Gastroesophageal sphincter (tissue), 3 donors: ENCODE results near the gene NUDT9.

Experiments used
- CTCF ChIP-seq, 4 experiments: fragments of 200-600 bp in 2 of 4; fragments of 450-650 bp in 2 of 4; sonication (generic) in 1 of 4; IDR thresholded peaks; one replicate each; pipeline ENCODE4 v1.5.1; 2017 to 2019; ENCODE audit warnings: antibody characterized with exemption in 4 of 4, mild to moderate bottlenecking in 2 of 4, moderate library complexity in 2 of 4
- POLR2AphosphoS5 ChIP-seq: sonication (generic); formaldehyde crosslinking; IDR thresholded peaks from one replicate; pipeline ENCODE4 v1.6.1; 2017; ENCODE audit warnings: antibody characterized with exemption

- TF ChIP-seq CTCF (IDR thresholded peaks at IDR 0.05): no peak
- TF ChIP-seq POLR2AphosphoS5: no peak
These were observed 7.7 kb downstream of the NUDT9 start for GRCh38 chr4:87430038-87430437.
